ENCODE data around the gene GPR63. TPM values are rescaled to one million over a fixed set of nuclear protein-coding genes. Genes with fewer than 3 reads are reported as not detected.
A peak's percentile ranks its signal among the peaks of the same experiment; 100 is the strongest.
"Not testable (repeated sequence)": the region's sequence is repeated elsewhere in the genome, so short reads cannot be mapped to it uniquely, and the experiment has no call there.

GPR63 gene, protein sequence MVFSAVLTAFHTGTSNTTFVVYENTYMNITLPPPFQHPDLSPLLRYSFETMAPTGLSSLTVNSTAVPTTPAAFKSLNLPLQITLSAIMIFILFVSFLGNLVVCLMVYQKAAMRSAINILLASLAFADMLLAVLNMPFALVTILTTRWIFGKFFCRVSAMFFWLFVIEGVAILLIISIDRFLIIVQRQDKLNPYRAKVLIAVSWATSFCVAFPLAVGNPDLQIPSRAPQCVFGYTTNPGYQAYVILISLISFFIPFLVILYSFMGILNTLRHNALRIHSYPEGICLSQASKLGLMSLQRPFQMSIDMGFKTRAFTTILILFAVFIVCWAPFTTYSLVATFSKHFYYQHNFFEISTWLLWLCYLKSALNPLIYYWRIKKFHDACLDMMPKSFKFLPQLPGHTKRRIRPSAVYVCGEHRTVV
- 3.3 TPM for polyA plus RNA-seq (ENCODE audit: insufficient read length)

DNA sequence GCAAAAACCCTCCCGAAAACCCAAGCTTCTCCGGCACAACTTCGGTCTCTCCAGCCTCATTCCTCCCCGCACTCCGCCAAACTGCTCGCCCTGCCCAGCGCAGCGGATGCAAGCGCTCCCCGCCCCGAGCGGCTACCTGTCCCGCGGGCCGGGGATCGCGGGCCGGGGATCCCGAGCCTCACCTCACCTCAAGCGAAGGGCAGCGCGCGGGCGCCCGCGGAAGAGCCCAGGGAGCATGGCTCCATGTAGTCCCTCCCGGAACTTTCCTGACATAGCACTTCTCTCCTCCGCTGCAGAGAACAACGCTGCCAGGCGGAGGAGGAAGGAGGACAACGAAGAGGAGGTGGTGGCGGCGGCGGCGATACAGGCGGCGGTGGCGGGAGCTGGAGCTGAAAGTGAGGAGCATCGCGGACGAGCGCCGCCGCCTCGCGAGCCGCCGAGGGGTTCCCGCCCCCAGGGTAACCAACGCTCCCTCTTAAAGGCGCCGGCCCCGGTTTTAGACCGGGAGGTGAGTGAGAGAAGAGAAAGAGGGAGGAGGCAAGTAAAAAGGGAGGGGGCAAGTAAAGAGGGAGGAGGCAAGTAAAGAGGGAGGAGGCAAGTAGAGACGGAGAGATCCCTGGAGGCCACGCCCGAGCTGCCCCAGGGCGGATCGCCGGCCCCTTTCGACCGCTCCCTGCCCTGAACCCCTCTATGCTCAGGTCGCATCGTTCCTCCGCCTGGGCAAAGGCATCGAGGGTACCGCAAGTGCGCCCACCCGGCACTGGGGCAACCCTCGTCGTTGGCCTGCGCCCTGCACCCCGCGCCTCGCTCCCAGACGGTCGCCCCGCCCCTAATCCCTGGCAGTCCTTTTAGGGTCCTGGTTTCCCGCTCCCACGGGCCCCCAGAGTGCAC, at the start of gene GPR63:
TSS of gene GPR63 (minus strand) at position 397 of the 891 bp plus-strand sequence. CDS start 37,746 bp downstream, outside the sequence.
- DNase-seq = peak; percentile 49

DNA sequence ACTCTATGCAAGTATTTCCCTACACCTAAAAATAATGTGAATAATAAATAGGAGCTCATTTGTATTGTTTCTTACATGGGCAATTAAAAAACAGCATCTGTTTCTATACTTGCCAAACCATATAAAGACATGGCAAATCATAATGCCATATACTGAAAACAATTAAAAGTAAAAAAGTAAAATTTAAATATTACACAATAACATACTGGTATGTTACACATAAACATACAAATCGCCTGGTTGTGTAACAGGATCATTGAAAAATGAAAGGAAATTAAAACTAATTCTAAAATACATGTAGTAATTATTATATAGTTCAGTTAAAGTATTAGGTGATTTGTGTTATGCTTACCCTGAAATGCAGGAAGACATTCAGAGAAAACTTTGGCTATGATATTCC, 49.2 kb upstream of the GPR63 start:
- DNase-seq = no peak

DNA sequence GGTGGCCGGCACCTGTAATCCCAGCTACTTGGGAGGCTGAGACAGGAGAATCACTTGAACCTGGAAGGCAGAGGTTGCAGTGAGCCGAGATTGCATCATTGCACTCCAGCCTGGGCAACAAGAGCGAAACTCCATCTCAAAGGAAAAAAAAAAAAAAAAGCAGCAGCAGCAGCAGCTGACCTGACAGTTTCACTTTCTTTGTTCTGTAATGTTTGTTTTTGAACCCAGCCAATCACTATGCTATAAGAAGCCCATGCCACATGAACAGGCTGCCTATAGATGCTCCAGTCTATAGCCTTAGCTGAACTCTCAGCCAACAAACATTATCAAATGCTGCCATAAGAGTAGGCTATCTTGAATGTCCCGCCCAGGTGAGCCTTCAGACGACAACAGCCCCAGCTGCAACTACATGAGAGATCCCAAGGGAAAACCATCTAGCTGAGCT, 47.9 kb upstream of the GPR63 start:
- DNase-seq = not testable (repeated sequence)

GRCh38 chr6:96878143-96878542, 40.9 kb upstream of the GPR63 start:
- no peak for DNase-seq

DNA sequence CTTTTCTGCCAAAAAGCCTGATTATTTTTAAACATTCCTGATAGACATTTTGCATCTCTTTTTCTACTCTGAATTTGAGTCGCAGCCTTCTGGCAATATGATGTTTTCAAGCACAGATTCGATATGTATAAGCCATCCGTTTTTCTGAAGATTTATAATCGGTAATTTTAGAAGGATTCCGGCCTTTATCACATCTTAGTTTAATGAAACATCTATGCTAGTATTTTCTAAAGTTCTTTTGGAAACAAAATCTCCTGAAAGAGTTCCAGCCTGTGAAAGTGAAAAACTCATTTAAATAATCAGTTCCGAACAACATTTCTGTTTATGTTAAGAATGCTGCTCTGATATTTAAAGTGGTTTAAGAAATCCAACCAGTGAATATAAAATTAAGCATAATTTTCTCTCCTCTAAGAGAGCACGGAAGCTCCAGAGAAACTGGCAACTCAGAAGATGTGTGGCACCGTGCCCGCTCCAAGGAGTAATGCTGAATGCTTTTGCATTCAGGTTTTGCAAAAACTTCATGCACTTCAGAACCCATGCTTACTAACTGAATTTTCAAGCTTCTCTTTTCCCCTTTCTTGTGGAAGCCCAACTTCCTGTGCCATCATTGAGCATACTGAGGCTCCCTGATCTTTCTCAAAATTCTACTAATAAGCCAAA, 39.7 kb upstream of the GPR63 start:
- DNase-seq = no peak

- no peak for DNase-seq
Observed at GRCh38 chr6:96872976-96873375, 35.7 kb upstream of the GPR63 start.

- DNase-seq = no peak
Observed at GRCh38 chr6:96865055-96865405, 27.8 kb upstream of the GPR63 start.

- DNase-seq = no peak
Observed at GRCh38 chr6:96864216-96865054, 27.2 kb upstream of the GPR63 start.

GRCh38 chr6:96862560-96862959, 25.3 kb upstream of the GPR63 start:
- no peak for DNase-seq

- DNase-seq = no peak
Observed at GRCh38 chr6:96861588-96861987, 24.3 kb upstream of the GPR63 start.

GRCh38 chr6:96856856-96857255, 19.6 kb upstream of the GPR63 start:
- DNase-seq = no peak

DNA sequence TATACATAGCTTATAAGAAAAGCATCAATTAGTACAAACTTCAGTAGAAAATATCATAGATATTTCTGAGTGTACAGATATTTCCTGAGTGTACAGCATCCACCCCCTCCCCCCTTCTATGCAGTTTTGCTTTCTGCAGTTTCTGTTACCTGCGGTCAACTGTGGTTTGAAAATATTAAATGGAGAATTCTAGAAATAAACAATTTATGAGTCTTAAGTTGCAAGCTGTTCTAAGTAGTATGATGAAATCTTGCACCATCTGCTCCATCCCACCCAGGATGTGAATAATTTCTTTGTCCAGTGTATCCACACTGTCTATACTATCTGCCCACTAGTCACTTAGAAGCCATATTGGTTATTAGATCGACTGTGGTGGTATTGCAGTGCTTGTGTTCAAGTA, 15.8 kb upstream of the GPR63 start:
- DNase-seq = no peak

GRCh38 chr6:96852605-96853004, 15.3 kb upstream of the GPR63 start:
- DNase-seq = no peak

DNA sequence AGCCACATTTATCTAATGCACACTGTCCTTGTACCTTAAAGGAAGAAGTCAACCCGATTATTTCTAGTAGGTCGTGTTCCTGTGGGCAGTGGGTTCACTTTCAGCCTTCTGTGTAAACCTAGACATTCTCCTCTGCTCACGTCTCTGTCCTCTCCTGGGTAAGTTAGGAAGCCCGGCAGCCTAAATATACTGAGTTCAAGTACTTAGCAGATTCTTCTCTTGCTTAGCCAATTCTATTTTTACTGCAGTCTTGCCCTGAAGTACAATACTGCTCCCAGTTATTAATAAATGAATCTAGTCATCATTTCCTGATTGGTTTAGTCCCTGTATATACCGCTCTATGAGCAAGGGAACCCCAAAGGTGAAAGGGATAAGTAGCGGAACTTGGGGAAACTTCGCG, 14.6 kb upstream of the GPR63 start:
- no peak for DNase-seq

DNA sequence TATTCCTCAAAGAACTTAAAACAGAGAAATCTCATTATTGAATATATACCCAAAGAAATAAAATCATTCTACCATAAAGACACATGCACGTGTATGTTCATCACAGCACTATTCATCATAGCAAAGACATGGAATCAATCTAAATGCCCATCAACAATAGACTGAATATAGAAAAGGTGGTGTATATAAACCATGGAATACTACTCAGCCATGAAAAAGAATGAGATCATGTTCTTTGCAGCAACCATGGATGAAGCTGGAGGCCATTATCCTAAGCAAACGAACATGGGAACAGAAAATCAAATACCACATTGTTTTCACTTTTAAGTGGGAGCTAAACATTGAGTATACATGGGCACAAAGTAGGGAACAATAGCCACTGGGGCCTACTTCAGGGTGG, 12.3 kb upstream of the GPR63 start:
- no peak for DNase-seq

GRCh38 chr6:96844530-96844929, 7.3 kb upstream of the GPR63 start:
- DNase-seq = no peak

- DNase-seq = no peak
Observed at GRCh38 chr6:96841345-96841744, 4.1 kb upstream of the GPR63 start.

- DNase-seq = peak; percentile 24
Observed at GRCh38 chr6:96836631-96837080, 621 bp downstream of the GPR63 start.

DNA sequence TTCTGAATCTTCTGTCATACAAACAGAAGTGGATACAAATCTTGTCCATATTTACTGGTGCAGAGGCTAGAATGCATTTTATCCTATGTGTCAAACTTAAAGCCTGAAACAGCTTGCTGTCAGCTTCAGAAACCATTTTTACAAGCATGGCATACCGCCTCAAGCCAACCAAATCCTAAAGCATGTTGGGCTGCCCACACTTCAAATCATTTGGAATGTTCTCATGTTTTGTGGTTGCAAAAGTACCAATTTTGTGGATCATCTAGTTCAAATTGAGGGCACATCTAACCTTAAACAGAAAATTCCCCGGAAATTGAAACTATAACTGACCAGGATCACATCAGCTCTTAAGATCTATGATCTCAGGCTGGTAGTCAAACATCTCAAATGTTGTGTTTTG, 3.2 kb downstream of the GPR63 start:
- no peak for DNase-seq

- no peak for DNase-seq
Observed at GRCh38 chr6:96832780-96833179, 4.5 kb downstream of the GPR63 start.

- DNase-seq = no peak
Observed at GRCh38 chr6:96826865-96827264, 10.4 kb downstream of the GPR63 start.

DNA sequence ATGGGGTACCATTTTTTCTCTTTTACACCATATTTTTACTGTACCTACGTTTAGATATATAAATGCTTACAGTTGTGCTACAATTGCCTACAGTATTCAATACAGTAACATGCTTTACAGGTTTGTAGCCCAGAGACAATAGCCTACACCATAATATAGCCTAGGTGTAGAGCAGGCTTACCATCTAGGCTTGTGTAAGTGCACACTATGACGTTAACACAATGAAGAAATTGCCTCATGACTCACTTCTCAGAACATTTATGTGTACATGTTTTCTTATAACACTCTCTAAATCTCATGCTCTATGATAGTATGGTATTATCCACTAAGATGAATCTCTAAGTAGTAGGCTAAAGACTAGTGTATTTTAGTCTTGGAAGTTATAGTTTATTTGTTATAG, 13.5 kb downstream of the GPR63 start:
- no peak for DNase-seq

Data from hindlimb muscle (tissue), 1 donor.